ENCODE data around the gene HOXB4. TPM values are rescaled to one million over a fixed set of nuclear protein-coding genes. Genes with fewer than 3 reads are reported as not detected.

Gene HOXB4
- total and polyA plus RNA-seq, 2 of the 4 experiments (the other 2 are of a cell fraction): 2.0 to 8.5 TPM

GRCh38 chr17:48568499-48569239, 9.5 kb downstream of the HOXB4 start (continued):
- no peak for TF ChIP-seq CTCF (conservative IDR thresholded peaks at IDR 0.05; ENCODE audit: low read depth, low read length)
